ENCODE measurements around the gene NME9. TPM values are rescaled to one million over a fixed set of nuclear protein-coding genes. Genes with fewer than 3 reads are reported as not detected.
A peak's percentile ranks its signal among the peaks of the same experiment; 100 is the strongest.
"Not testable (repeated sequence)": the region's sequence is repeated elsewhere in the genome, so short reads cannot be mapped to it uniquely, and the experiment has no call there.

Gene NME9
- total and polyA plus RNA-seq, 4 donors: 2.8 to 11.4 (median 7.4) TPM

DNA sequence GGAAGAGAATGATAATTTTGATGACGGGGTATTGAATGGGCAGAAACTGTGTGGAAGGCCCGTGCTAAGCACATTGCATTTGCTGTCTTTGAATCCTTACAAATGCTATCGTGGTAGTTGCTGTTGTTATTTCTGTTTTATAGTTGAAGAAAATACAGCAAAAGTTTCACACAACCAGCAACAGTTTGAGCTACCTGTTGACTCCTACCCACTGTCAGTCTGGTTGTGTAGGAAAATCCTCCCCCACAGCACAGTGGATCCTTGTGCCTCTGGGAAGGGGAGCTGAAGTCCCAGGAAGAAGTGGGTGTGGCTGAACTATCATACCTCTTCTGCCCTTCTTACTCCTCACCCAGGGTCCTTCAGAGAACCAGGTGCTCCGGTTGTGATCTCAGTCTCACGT is 48.2 kb upstream of the NME9 start:
- TF ChIP-seq, protein P1, sequence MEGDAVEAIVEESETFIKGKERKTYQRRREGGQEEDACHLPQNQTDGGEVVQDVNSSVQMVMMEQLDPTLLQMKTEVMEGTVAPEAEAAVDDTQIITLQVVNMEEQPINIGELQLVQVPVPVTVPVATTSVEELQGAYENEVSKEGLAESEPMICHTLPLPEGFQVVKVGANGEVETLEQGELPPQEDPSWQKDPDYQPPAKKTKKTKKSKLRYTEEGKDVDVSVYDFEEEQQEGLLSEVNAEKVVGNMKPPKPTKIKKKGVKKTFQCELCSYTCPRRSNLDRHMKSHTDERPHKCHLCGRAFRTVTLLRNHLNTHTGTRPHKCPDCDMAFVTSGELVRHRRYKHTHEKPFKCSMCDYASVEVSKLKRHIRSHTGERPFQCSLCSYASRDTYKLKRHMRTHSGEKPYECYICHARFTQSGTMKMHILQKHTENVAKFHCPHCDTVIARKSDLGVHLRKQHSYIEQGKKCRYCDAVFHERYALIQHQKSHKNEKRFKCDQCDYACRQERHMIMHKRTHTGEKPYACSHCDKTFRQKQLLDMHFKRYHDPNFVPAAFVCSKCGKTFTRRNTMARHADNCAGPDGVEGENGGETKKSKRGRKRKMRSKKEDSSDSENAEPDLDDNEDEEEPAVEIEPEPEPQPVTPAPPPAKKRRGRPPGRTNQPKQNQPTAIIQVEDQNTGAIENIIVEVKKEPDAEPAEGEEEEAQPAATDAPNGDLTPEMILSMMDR (IDR thresholded peaks at IDR 0.05; ENCODE audit: control extremely low read depth, extremely low read depth): no peak
- H3K4me1 ChIP-seq (ENCODE audit: control insufficient read depth in 5 of 5, insufficient read depth in 5 of 5, low read length in 5 of 5): peaks cover 0 to 19% (median 11%) of the 10 kb centered on the region in 5 donors
- peaks cover 0 to 3% (median under 1%) of the 10 kb centered on the region in 4 donors for H3K36me3 ChIP-seq (ENCODE audit: control insufficient read depth in 4 of 4, insufficient read depth in 4 of 4, low read length in 4 of 4)
- DNase-seq (no peak), ATAC-seq (ENCODE audit: insufficient read depth, low FRiP score) (no peak)
- no peak overlapping the region for H3K9ac ChIP-seq (ENCODE audit: insufficient read depth in 1 of 2, low read length in 2 of 2)
- WGBS, 2 donors: 84 to 94% methylated on average over 5 of the region's 5 CpGs
- H3K4me3 ChIP-seq: no peak overlapping the region
- H3K27ac ChIP-seq (ENCODE audit: low read depth in 1 of 2, low read length in 1 of 2): peak overlapping the region in 1 of 2 donors; percentile 59
- no peaks in the 10 kb centered on the region for H3K27me3 ChIP-seq (ENCODE audit: control insufficient read depth in 3 of 3, insufficient read depth in 3 of 3, low read length in 2 of 3)
- H3K9me3 ChIP-seq (ENCODE audit: control insufficient read depth in 4 of 4, insufficient read depth in 3 of 4, low read length in 3 of 4): no peaks in the 10 kb centered on the region

DNA sequence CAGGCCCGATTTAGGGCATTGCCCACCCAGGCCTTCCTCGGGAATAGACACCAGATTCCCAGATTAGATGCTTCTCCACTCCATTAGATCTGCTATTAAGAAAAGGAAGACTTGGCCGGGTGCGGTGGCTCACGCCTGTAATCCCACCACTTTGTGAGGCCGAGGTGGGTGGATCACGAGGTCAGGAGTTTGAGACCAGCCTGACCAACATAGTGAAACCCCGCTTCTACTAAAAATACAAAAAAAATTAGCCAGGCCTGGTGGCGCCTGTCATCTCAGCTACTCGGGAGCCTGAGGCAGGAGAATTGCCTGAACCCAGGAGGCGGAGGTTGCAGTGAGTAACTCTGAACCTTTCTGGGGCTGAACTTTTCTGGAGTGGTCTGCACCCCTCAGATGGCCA is 47.6 kb upstream of the NME9 start:
- H3K27me3 ChIP-seq (ENCODE audit: control insufficient read depth in 3 of 3, insufficient read depth in 3 of 3, low read length in 2 of 3): not testable (repeated sequence)
- 96% methylated on average over 11 of the region's 11 CpGs for WGBS, 2 donors

DNA sequence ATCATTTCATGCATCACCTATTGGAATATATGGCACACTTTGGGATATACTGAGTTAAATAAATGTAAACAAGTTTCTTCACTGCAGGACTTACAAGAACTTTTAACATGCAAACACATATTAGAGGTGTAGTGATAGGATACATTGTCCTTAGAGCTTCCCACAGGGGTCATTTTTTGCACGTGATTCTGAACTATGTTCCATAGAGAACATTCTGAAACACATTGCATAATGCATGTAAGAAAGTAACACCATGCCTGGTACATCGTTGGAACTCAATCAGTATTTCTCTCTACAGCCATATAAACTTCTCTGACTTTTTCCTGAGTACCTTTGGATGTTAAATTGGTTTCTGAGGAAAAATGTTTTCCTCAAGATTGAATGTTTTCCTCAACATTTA is 47.0 kb upstream of the NME9 start:
- TF ChIP-seq, protein P1 (IDR thresholded peaks at IDR 0.05; ENCODE audit: control extremely low read depth, extremely low read depth): no peak
- H3K4me3 ChIP-seq: no peak overlapping the region
- H3K27ac ChIP-seq (ENCODE audit: low read depth in 1 of 2, low read length in 1 of 2): peak overlapping the region in 1 of 2 donors; percentile 66
- peaks cover 0 to 3% (median under 1%) of the 10 kb centered on the region in 4 donors for H3K36me3 ChIP-seq (ENCODE audit: control insufficient read depth in 4 of 4, insufficient read depth in 4 of 4, low read length in 4 of 4)
- 82 to 90% methylated on average over 2 of the region's 2 CpGs for WGBS, 2 donors
- ATAC-seq (ENCODE audit: insufficient read depth, low FRiP score) (no peak), DNase-seq (no peak)
- no peak overlapping the region for H3K9ac ChIP-seq (ENCODE audit: insufficient read depth in 1 of 2, low read length in 2 of 2)
- no peaks in the 10 kb centered on the region for H3K27me3 ChIP-seq (ENCODE audit: control insufficient read depth in 3 of 3, insufficient read depth in 3 of 3, low read length in 2 of 3)
- no peaks in the 10 kb centered on the region for H3K9me3 ChIP-seq (ENCODE audit: control insufficient read depth in 4 of 4, insufficient read depth in 3 of 4, low read length in 3 of 4)
- peaks cover 0 to 16% (median 8%) of the 10 kb centered on the region in 5 donors for H3K4me1 ChIP-seq (ENCODE audit: control insufficient read depth in 5 of 5, insufficient read depth in 5 of 5, low read length in 5 of 5)

More for the DNA sequence above, 47.6 kb upstream of the NME9 start:
- peak overlapping the region in 1 of 2 donors; percentile 66 for H3K27ac ChIP-seq (ENCODE audit: low read depth in 1 of 2, low read length in 1 of 2)
- not testable (repeated sequence) for H3K9me3 ChIP-seq (ENCODE audit: control insufficient read depth in 4 of 4, insufficient read depth in 3 of 4, low read length in 3 of 4); DNase-seq; H3K4me3 ChIP-seq; H3K9ac ChIP-seq (ENCODE audit: insufficient read depth in 1 of 2, low read length in 2 of 2); ATAC-seq (ENCODE audit: insufficient read depth, low FRiP score); H3K36me3 ChIP-seq (ENCODE audit: control insufficient read depth in 4 of 4, insufficient read depth in 4 of 4, low read length in 4 of 4)
- H3K4me1 ChIP-seq (ENCODE audit: control insufficient read depth in 5 of 5, insufficient read depth in 5 of 5, low read length in 5 of 5): peaks cover 0 to 16% (median 11%) of the 10 kb centered on the region in 5 donors

DNA sequence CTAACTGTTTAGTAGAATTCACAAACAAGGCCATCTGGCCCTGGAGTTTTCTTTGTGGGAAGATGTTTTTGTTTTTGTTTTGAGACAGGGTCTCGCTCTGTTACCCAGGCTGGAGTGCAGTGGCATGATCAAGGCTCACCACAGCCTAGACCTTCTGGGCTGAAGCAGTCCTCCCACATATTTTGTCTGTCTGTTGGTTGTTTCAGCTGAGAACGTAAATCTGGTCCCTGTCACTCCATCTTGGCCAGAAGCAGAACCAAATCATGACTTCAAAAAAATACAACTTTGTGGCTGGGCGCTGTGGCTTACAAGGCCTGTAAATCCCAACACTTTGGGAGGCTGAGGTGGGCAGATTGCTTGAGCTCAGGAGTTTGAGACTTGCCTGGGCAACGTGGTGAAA is 45.8 kb upstream of the NME9 start:
- DNase-seq (peak in 1 of 3 donors; percentile 1), ATAC-seq (ENCODE audit: insufficient read depth, low FRiP score) (no peak)
- TF ChIP-seq, protein P1 (IDR thresholded peaks at IDR 0.05; ENCODE audit: control extremely low read depth, extremely low read depth): no peak
- Histone ChIP-seq H3K4me3 (no peak overlapping the region), H3K9ac (ENCODE audit: insufficient read depth in 1 of 2, low read length in 2 of 2) (no peak overlapping the region), H3K27ac (ENCODE audit: low read depth in 1 of 2, low read length in 1 of 2) (peak overlapping the region in 1 of 2 donors; percentile 91), H3K9me3 (ENCODE audit: control insufficient read depth in 4 of 4, insufficient read depth in 3 of 4, low read length in 3 of 4) (no peaks in the 10 kb centered on the region), H3K36me3 (ENCODE audit: control insufficient read depth in 4 of 4, insufficient read depth in 4 of 4, low read length in 4 of 4) (peaks cover 0 to 3% (median under 1%) of the 10 kb centered on the region in 4 donors), H3K4me1 (ENCODE audit: control insufficient read depth in 5 of 5, insufficient read depth in 5 of 5, low read length in 5 of 5) (peaks cover 0 to 16% (median 4%) of the 10 kb centered on the region in 5 donors), H3K27me3 (ENCODE audit: control insufficient read depth in 3 of 3, insufficient read depth in 3 of 3, low read length in 2 of 3) (no peaks in the 10 kb centered on the region)
- 82 to 85% methylated on average over 4 of the region's 4 CpGs for WGBS, 2 donors
